GM21390 (cell line): Measurements from ENCODE around the gene PDGFB.

Experiments used
- ATAC-seq: cut with Tn5 transposase; IDR thresholded peaks from one replicate; pipeline ENCODE4 v1.9.1; 2021; ENCODE audit not compliant: unreplicated experiment

Gene PDGFB

DNA sequence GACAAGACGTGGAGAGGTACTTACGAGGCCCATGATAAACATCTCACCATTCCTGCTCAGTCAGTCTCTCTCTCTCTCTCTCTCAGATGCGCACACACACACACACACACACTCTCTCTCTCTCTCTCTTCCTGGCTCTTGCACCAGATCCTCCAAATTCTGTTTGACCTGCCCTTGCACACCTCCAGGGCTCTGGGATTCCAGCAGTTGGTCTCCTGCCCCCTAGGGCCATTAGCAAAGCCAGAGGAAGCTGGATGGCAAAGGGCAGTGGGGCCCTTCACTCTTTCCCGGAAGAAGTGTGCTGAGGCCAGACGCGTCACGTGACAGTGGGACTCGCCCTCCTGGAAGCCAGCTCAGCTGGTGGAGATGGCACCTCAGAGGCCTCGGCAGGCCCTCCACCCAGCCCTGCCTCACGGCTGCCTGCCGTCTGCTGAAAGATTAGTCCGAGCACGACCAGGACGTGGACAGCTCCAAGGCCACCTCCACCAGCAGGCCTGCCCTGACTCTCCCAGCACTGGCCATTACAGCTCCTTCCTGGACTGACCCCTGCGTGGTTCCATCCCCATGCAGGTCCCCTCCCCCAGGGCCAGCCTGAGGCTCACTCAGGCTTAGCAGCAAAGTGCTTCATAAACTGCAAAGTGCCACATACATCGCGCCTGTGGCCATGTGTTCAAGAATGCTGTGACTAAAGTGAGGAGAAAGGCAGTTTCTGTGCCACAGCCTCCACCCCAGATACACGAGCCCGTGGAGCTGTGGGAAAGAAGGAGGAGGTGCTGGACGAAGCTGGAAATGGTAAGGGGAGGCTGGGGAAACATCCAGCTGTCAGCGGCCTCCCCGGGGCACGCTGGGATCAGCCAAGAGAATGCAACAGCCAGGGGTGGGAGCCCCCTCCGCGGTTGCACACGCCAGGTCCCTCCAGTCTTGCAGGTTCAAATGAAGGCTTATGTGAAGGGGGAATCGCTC, 3.7 kb downstream of the PDGFB start:
- ATAC-seq = no peak

- no peak for ATAC-seq
Measured at GRCh38 chr22:39239561-39240423, 5.0 kb downstream of the PDGFB start.

DNA sequence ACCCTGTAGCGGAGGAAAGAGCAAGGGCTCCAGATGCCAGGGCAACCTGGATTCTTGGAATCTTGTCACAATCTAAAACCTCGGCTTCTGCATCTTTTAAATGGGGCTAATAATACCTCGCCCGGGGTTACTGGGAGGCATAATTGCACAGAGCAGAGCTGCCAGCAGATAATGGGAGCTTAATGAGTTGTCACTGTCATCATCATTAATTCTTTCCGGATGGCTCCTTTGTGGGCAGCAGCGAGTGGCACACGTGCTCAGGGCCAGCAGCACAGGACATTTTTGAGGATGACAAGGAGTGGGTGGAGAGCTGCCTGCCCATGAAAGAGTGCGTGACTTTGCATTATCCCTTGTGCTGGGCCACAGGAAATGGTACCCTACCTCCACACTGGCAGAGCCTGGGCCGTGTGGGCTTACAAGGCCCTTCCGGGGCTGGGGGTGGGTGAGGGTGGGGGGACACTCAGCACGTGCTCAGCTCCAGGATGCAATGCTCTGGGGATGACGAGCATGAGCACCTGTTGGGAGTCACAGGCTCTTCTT, 5.7 kb downstream of the PDGFB start:
- no peak for ATAC-seq

DNA sequence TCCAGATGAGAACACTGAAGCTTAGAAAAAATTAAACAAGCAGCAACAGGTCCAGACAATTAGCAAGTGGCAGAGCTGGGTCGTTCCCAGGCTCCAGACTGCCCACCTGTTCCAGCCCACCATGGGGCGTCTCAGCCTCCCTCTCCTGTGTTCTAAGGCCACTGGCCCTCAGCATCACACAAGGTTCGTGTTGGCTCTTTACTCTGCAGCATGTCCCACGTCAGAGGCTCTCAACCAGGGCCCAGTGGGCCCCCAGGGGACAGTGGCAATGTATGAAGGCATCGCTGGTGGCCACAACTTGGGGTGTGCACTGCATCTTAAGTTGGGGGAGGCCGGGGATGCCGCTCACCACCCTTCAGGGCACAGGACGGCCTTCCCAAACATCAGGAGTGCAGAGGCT, 6.2 kb downstream of the PDGFB start:
- ATAC-seq = no peak

DNA sequence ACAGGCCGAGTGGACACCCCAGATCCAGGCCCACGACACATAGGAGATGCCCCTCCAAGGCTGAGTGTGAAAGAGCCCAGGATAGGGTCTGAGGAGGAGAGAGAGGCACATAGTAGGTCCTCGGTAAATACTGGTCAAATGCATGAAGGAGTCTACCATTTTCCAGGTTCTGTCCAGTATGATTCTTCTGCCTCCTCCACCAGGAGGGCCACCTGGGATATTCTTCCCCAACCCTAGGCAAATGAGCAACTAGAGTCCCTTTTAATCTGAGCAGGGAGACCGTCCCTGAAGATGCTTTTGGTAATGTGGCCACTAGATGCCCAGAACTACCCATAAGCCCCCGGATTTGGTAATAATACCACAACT, 6.7 kb downstream of the PDGFB start:
- ATAC-seq = no peak

DNA sequence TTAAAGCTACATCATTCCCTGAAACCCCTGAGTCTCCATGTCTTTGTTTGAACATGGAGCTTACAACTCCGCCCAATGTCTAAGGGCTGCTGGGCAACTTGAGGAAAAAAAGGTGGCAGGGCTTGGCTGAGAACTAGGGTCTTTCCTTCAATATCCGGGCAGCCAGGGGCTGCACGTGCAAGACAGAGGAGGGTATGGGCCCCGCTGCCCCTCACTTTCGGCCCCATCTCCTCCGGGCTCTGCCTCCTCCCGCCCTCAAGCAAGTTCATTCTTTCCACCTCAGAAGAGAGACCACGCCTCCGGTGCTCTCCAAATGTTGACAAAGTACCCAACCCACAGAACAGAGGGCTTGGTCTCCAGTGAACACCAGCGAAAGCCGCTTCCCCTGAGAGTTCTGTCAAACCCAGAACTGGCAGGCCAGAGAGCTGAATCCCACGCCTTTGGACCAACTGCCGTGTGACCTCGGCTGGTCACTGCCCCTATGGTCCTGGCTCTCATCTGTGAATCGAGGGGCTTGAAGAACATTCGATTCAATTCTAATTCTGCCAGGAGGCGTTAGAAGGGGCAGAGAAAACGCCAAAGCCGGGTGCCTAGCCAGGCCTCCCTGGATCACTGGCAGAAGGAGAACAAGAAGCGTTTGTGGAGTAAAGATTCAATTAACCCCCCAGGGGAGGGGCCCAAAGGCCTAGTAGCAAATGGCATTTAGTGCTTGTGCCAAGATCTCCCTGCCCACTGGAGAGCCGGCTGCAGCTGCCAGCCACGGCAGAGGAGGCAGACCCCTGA, 7.3 kb downstream of the PDGFB start:
- no peak for ATAC-seq

GRCh38 chr22:39236321-39237317, 8.2 kb downstream of the PDGFB start:
- peak; percentile 60 for ATAC-seq

DNA sequence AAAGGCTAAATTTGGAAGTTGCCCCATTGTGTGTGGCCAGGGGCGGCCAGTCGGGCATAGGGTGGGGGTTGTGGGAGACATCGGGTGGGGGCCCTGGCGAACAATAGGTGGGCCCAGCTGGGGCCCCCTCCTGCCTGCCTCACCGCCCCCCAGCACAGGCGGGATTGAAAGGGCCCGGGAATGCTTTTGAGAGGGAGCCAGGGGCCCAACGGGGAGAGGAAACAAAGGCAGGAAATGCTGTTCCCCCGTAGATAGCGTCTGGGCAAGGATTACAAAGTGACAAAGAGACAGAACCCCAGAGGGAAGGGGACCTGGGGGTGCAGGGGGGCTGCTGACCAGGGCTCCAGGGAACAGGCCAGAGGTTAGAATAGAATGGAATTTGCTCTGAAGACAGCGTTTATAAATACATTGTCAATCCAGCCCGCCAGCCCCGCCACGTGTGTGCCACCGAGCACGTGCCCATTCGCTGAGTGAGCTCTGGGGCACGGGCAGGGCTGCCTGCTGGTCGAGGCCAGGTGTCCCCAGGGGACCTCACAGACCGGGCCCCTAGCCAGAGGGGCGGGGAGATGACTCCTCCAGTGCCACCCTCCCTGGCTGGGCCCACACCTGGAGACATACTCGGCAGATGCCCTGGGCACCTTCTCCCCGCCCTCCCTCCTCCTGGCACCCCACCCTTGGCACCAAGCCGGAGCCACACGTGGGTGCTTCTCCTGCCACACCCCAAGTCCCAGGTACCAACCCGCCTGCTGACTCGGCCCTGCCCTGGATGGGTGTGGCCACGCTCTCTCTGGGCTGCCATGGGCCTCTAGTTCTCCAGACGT, 9.7 kb downstream of the PDGFB start:
- no peak for ATAC-seq

- no peak for ATAC-seq
Measured at GRCh38 chr22:39234472-39234787, 10.4 kb downstream of the PDGFB start.

- ATAC-seq = no peak
Measured at GRCh38 chr22:39233710-39234471, 10.9 kb downstream of the PDGFB start.

DNA sequence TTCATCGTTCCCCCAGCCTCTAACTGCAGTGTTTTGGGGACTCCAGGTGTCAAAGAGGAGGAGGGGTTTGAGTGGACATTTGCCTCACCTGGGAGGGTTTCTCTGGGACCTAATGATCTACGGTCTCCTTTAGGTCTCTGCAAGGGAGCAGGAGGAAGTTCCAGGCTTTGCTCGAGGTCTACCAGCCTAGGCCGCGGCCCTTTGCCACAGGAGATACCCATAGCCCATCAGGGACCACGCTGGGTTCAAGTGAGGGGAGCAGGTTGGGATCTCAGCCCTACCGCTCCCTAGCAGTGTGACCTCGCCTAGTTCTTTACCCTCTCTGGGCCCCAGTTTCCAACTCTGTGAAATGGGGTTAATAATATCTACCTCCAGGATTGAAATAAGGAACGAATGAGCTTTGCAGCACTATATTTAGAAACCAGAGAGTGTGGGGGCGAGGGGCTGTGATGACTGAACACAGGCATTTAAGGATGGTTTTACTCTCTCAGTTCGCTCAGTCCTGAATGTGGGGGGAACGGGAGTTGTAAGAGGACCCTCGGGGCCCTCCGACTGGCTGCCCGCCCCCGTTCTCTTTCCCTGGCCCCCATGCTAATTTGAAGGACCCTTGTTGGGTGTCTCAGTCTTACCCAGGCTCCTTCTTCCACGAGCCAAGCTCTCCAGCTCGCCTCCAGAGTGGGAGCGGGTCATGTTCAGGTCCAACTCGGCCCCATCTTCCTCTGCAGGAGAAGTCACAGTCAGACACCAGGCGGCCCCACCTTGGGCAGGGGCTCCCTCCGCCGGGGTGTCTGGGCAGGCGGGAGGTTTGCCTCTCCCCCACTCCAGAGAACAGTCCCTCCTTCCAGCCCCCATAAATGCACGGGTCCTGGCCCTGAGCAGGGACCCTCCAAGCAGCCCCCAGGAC, 11.7 kb downstream of the PDGFB start:
- no peak for ATAC-seq

- ATAC-seq = no peak
Measured at GRCh38 chr22:39232246-39232645, 12.5 kb downstream of the PDGFB start.

DNA sequence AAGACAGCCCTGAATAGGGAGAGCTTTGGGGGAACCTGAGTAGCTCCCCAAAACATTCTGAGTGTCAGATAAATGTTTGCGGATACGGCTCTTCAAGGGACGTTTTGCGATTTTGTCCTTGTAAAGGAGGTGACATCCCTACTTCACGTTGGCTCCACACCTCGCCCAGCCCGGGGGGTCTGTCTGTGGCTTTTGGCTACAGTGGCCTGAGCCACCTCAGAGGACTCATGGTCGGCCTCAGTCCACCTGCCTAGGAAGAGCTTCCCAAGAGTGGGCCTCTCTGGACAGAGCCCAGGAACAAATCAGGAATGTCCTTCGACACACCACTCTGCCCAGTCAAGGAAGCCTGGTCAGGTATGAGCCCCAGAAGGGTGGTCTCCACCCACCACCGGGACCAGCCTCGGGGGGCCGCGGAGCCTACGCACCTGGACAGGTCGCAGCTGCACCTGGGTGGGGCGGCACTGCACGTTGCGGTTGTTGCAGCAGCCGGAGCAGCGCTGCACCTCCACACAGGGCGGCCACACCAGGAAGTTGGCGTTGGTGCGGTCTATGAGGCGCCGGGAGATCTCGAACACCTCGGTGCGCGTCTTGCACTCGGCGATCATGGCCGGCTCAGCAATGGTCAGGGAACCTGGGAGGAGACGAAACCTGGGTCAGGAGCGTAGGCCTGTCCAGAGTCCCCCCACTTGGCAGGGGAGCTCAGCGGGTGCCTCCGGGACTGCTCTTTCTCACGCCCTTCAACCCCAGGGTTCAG, 13.4 kb downstream of the PDGFB start:
- no peak for ATAC-seq

DNA sequence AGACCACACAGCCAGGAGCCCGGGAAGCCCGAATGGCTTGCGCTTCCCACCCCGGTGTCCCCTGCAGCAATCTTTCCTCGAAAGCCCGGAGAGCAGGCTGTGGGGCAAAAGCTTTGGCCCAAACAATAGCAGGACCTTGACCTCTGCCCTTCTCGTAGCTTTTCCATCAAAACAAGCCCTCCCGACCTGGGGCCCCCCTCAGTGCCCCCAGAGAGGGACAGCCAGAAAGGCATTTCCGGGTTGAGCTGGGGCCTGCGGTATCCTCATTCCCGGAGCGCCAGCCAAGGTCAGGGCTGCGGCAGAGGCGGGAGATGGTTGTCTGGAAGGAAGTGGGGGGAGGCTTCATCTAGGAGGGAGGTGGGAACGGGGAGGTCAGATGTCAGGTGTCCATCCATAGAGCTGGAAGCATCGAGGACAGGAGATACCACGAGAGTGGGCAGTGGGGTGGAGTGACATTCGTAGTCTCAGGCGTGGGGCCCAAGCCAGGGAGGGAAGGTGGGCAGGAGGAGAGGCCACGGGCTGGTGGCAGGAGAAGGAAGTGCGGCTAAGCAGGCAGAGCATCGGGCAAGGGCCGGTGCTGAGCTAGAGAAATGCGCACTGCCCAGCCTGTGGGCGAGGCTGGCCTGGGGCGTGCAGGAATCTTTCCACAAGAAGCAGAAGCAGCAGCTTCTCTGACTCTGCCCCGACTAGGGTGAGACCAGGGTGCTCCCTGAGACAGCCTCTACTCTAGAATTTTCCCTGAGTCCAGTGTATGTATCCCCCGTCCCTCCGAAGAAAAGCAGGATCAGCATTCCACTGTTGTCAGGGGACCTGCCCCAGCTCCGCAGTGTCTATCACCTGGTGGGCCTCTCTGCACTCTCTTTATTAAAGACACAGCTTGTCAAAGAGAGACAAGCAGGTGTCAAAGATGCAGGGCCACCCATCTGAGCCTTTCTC, 14.3 kb downstream of the PDGFB start:
- no peak for ATAC-seq

DNA sequence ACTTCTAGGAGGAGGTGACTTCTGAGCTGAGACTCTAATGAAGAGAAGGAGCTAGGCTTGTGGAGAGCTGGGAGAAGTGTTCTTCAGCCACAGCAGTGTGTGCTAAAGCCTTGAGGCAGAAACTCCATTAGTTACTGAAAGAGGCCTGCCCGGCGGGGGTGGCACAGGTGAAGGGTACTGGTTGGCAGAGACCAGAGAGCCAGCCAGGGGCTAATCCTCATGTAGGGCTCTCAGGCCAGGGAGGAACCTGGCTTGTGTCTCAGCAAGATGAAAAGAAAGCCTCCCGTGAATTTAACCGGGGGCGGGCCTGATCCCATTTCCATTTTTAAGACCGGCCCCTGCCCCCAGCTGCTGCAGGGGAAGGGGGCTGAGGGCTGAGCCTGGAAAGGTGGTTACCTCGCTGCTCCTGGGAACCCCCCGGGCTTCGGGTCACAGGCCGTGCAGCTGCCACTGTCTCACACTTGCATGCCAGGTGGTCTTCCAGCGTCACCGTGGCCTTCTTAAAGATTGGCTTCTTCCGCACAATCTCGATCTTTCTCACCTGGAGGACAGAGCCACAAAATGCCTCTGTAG, 15.0 kb downstream of the PDGFB start:
- no peak for ATAC-seq
